GM06990 (cell line): ENCODE data around the gene CAMTA1.

Experiments used
- DNase-seq: peaks from one replicate; pipeline ENCODE4 v3.0.0-alpha.2; 2011; ENCODE audit not compliant: insufficient read length; ENCODE audit errors: extremely low read depth
- H3K27me3 ChIP-seq: replicated peaks from 2 replicates; pipeline ENCODE4 v1.6.0; 2011; ENCODE audit warnings: low read length; ENCODE audit not compliant: control insufficient read depth, insufficient read depth
- H3K36me3 ChIP-seq: 2 replicates; pipeline ENCODE4 v1.5.1; 2011; ENCODE audit warnings: low read length; ENCODE audit not compliant: control insufficient read depth, insufficient read depth
- H3K4me3 ChIP-seq: replicated peaks from 2 replicates; pipeline ENCODE4 v1.5.1; 2011; ENCODE audit warnings: low read depth, mild to moderate bottlenecking, control low read depth, low read length
- TF ChIP-seq, protein P1 (sequence below): IDR thresholded peaks from 2 replicates; pipeline ENCODE4 v1.5.1; 2011; ENCODE audit warnings: low read length, control low read depth, mild to moderate bottlenecking, inconsistent platforms; ENCODE audit not compliant: insufficient read depth, poor library complexity, severe bottlenecking

CAMTA1 gene

DNA sequence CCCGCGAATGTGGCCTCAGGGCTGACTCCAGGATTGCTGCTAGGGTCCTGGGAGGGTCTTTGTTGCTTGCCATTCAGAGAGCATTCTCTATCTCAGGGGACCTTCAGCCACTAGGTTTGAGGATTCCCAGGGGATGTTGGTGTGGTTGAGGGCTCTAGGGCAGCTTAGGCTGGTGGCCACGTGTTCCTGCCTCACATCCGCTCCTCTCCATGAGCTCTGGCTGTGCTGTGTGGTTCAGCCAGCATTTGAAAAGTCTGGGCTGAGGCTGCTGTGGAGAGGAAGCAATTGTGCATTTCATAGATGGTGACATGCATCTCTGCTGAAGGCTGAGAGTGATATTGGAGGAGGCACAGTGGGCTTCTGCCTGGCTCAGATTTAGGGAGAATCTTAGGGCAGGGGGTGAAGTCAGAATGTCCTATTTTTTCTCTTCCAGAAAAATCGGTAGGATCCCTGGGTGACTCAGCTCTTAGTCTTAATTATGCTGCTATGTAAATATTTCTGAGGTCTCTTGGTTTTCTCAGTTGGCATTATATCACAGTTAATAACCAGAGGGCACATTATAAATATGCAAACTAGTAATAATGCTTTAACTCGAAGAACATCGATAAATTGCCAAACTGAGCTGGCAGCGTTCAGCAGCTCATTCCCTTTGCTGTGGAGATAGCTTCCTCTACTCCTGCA is 182.3 kb downstream of the CAMTA1 start:
- TF ChIP-seq, protein P1, sequence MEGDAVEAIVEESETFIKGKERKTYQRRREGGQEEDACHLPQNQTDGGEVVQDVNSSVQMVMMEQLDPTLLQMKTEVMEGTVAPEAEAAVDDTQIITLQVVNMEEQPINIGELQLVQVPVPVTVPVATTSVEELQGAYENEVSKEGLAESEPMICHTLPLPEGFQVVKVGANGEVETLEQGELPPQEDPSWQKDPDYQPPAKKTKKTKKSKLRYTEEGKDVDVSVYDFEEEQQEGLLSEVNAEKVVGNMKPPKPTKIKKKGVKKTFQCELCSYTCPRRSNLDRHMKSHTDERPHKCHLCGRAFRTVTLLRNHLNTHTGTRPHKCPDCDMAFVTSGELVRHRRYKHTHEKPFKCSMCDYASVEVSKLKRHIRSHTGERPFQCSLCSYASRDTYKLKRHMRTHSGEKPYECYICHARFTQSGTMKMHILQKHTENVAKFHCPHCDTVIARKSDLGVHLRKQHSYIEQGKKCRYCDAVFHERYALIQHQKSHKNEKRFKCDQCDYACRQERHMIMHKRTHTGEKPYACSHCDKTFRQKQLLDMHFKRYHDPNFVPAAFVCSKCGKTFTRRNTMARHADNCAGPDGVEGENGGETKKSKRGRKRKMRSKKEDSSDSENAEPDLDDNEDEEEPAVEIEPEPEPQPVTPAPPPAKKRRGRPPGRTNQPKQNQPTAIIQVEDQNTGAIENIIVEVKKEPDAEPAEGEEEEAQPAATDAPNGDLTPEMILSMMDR: no peak
- peaks cover 7% of the 10 kb centered on the region for H3K27me3 ChIP-seq
- H3K4me3 ChIP-seq: no peak overlapping the region
- H3K36me3 ChIP-seq: no peaks in the 10 kb centered on the region
- DNase-seq: no peak

DNA sequence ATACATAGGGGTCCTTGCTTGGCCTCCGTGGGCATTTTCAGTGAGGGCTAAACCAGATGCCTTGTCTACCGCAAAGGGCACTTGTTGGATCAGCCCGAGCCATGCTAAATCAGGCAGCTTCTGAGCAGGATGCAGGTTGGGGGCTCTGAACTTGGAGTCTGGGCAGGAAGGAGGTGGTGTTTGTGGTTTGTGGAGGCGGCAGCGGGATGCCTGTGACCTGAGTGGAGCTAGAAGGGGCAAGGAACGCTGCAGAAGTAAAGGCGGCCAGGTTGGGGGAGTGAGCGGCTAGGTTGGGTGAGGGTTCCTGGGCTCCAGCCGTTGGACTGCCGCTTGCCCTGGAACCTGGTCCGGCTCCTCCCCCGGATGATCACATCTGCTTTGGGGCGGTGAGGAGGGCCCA is 183.9 kb downstream of the CAMTA1 start:
- DNase-seq: no peak
- Histone ChIP-seq H3K36me3 (no peaks in the 10 kb centered on the region), H3K27me3 (peaks cover 7% of the 10 kb centered on the region), H3K4me3 (no peak overlapping the region)
- TF ChIP-seq, protein P1: no peak

GRCh38 chr1:6969762-6970161 is 184.5 kb downstream of the CAMTA1 start:
- H3K27me3 ChIP-seq: peaks cover 7% of the 10 kb centered on the region
- H3K4me3 ChIP-seq: no peak overlapping the region
- TF ChIP-seq, protein P1: no peak
- DNase-seq: no peak
- no peaks in the 10 kb centered on the region for H3K36me3 ChIP-seq

DNA sequence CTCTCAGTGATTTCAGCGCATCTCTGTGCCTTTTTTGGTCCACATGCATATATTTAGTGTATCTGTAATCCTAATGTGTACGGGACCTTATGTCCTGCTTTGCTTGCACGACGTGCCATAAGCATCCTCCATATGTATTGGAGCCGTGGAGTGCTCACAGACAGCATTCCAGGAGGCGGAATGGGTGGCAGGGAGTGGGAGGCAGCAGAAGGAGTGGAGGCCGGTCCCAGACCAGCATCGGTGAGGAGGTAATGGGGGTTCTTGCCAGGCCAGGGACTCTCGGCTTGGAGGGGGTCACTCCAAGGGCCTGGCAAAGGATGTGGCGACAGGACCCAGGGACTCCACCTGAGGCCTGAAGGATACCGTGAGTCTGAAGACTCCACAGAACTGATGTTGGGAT is 185.0 kb downstream of the CAMTA1 start:
- H3K4me3 ChIP-seq: no peak overlapping the region
- peaks cover 5% of the 10 kb centered on the region for H3K27me3 ChIP-seq
- TF ChIP-seq, protein P1: no peak
- DNase-seq: no peak
- no peaks in the 10 kb centered on the region for H3K36me3 ChIP-seq

- no peaks in the 10 kb centered on the region for H3K36me3 ChIP-seq
- no peak for DNase-seq
- H3K4me3 ChIP-seq: no peak overlapping the region
- H3K27me3 ChIP-seq: peaks cover 5% of the 10 kb centered on the region
- TF ChIP-seq, protein P1: no peak
These were observed 185.8 kb downstream of the CAMTA1 start for GRCh38 chr1:6971048-6971447.

DNA sequence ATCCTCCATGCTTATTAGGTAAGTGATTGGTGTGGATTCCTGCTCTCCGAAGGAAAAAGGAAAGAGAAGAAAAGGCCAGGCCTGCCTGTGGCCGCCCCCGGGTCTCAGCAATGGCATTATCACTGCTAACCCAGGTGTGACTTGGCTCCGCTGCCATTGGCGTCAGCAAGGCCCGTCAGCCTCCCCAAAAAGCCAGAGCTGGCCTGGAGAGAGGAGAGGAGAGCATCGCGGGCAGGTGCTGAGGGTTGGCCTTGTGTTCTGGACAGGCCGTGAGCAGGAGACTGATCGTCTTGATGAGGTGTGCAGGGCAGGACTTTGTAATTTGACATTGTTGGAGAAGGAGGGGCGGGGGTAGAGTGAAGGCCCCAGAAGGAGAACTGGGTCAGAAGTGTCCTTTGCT is 186.4 kb downstream of the CAMTA1 start:
- no peaks in the 10 kb centered on the region for H3K36me3 ChIP-seq
- no peak overlapping the region for H3K4me3 ChIP-seq
- TF ChIP-seq, protein P1: no peak
- no peak for DNase-seq
- peaks cover 5% of the 10 kb centered on the region for H3K27me3 ChIP-seq
